Psoas muscle (tissue), 8 donors: ENCODE data around the gene CCDC201. TPM values are rescaled to one million over a fixed set of nuclear protein-coding genes. Genes with fewer than 3 reads are reported as not detected.
"Not testable (repeated sequence)": the region's sequence is repeated elsewhere in the genome, so short reads cannot be mapped to it uniquely, and the experiment has no call there.

ENCODE experiments used
- ATAC-seq, 4 donors: fragments of 200-7000 bp; cut with Tn5 transposase; one replicate each; pipeline ENCODE4 v1.9.1; 2020; ENCODE audit warnings: moderate library complexity in 3 of 4, mild to moderate bottlenecking in 2 of 4
- DNase-seq, 2 donors: peaks; one replicate each; pipeline ENCODE4 v3.0.0-alpha.2; 2020
- H3K27ac ChIP-seq: fragments of 200-600 bp; one replicate; pipeline ENCODE4 v1.8.0; 2022
- H3K27me3 ChIP-seq, 3 donors: fragments of 200-600 bp in 1 of 3; one replicate each; pipeline versions ENCODE4 v1.6.1 to v1.8.0; 2013 to 2022; ENCODE audit warnings: low read length in 2 of 3, mild to moderate bottlenecking in 2 of 3, moderate library complexity in 1 of 3; ENCODE audit not compliant: insufficient read depth in 3 of 3
- H3K36me3 ChIP-seq, 2 donors: fragments of 200-600 bp in 1 of 2; one replicate each; pipeline versions ENCODE4 v1.6.1 to v1.8.0; 2013 to 2022; ENCODE audit warnings: low read depth in 1 of 2, mild to moderate bottlenecking in 1 of 2, moderate library complexity in 1 of 2; ENCODE audit not compliant: insufficient read depth in 1 of 2
- H3K4me1 ChIP-seq: fragments of 200-600 bp; one replicate; pipeline ENCODE4 v1.8.0; 2022
- H3K4me3 ChIP-seq: fragments of 200-600 bp; one replicate; pipeline ENCODE4 v1.8.0; 2022; ENCODE audit warnings: mild to moderate bottlenecking
- H3K9me3 ChIP-seq: fragments of 200-600 bp; one replicate; pipeline ENCODE4 v1.8.0; 2022
- CTCF ChIP-seq: fragments of 200-600 bp; IDR thresholded peaks from one replicate; pipeline ENCODE4 v1.8.0; 2022; ENCODE audit warnings: antibody characterized with exemption
- WGBS, 3 donors: extraction: QIAGEN DNeasy Blood & Tissue Kit; methylation state at CpG; one replicate each; pipeline versions ENCODE4 v1.1.6 to v1.1.7; 2013; 5-methylcytosine and 5-hydroxymethylcytosine counted together
- intact Hi-C, 2 donors: fragments of 100-400 bp; cut with DNase I; formaldehyde crosslinking; loops; one replicate each; pipeline versions ENCODE4 v1.11.0 to v1.14.2; 2022
- polyA plus RNA-seq, 3 donors: library from polyadenylated mRNA; stranded (reverse); fragments of 200-250 nt; gene quantifications; one replicate each; pipeline ENCODE4 v1.2.3, GENCODE V29; 2013
- total RNA-seq, 4 donors: library from RNA; stranded (reverse); fragmentation: NEBNext Ultra II Directional in 2 of 4; extraction: Animal tissue kit (Norgen Biotek cat#: 25700) in 2 of 4; gene quantifications; one replicate each; pipeline versions ENCODE4 v1.2.1 to v1.2.4, GENCODE V29; 2021 to 2023
- donor health status: healthy with polysubstance abuse.
- donor health status: DM: no; HTN: no; CAD: no; lungs with moderate emphysema.
- donor health status: Bipolar disorder and iron deficiency.
- donor health status: healthy.
- donor health status: DM: yes; HTN: yes; CAD: no.
- donor health status: DM: no; HTN: no; CAD: no.
- donor health status: DM: no; HTN: no; CAD: no.
- donor health status: DM: yes; HTN: yes; CAD: no.

The CCDC201 gene
- total and polyA plus RNA-seq, 7 donors: not detected

DNA sequence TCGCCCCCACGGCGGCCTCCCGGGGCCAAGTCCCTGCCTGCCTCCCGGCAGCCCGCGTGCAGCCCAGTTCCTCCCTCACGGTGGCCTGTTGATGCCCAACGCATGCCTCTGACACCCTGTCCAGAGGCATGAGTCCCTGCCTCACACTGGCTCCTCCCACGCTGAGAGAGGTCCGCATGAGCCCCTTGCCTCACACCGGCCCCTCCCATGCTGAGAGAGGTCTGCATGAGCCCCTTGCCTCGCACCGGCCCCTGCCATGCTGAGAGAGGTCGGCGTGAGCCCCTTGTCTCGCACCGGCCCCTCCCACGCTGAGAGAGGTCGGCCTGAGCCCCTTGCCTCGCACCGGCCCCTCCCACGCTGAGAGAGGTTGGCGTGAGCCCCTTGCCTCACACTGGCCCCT, 59.9 kb downstream of the CCDC201 start:
- no peak for TF ChIP-seq CTCF
- ATAC-seq (no peak), DNase-seq (no peak)
- Histone ChIP-seq H3K9me3 (no peaks in the 10 kb centered on the region), H3K36me3 (no peaks in the 10 kb centered on the region), H3K4me1 (no peaks in the 10 kb centered on the region), H3K27me3 (no peaks in the 10 kb centered on the region), H3K4me3 (no peak overlapping the region), H3K27ac (no peak overlapping the region)
- 91 to 96% (median 93%) methylated on average over 23 to 24 of the region's 24 CpGs for WGBS, 3 donors
- intact Hi-C loops: no loop called here

DNA sequence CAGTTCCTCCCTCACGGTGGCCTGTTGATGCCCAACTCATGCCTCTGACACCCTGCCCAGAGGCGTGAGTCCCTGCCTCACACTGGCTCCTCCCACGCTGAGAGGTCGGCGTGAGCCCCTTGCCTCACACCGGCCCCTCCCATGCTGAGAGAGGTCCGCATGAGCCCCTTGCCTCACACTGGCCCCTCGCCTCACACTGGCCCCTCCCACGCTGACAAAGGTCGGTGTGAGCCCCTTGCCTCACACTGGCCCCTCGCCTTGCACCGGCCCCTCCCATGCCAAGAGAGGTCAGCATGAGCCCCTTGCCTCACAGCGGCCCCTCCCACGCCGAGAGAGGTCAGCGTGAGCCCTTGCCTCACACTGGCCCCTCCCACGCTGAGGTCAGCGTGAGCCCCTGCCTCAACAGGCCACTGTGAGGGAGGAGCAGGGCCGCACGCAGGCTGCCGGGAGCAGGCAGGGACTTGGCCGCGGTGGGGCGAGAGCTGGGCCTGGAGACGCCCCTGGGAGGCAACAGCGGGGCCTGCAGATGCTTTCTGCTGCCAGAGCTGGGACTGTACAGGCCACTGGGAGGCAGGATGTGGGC, 61.1 kb downstream of the CCDC201 start:
- intact Hi-C loops, DNase-seq, ATAC-seq: not testable (repeated sequence)

DNA sequence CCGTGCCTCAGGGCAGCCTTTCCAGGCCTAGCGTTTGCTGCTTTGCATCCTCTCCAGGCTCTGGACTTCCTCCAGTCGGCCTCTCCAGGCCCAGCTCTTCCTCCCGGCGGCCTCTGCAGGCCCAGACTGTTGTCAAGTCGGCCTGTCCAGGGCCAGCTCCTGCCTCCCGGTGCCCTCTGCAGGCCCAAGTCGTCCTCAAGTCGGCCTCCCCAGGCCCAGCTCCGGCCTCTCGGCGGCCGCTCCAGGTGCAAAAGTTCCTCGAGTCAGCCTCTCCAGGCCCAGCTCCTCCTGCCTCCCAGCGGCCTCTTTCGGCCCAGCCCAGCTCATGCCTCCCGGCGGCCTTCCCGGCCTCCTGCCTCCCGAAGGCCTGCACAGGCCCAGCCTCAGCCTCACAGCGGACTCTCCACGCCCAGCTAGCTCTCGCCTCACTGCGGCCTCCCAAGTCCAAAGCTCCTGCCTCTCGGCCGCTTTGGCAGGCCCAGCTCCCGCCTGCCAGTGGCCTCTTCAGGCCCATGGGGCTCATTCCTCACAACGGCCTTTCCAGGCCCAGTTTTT, 62.4 kb downstream of the CCDC201 start:
- H3K4me1 ChIP-seq, H3K9me3 ChIP-seq, ATAC-seq, H3K27ac ChIP-seq, DNase-seq, H3K27me3 ChIP-seq, H3K36me3 ChIP-seq, H3K4me3 ChIP-seq, intact Hi-C loops: not testable (repeated sequence)
- 92 to 95% (median 94%) methylated on average over 21 to 27 of the region's 28 CpGs for WGBS, 3 donors

More for the DNA sequence above, 61.1 kb downstream of the CCDC201 start:
- 88 to 90% (median 88%) methylated on average over 24 to 26 of the region's 26 CpGs for WGBS, 3 donors
- not testable (repeated sequence) for H3K9me3 ChIP-seq, H3K27ac ChIP-seq, H3K4me1 ChIP-seq, H3K36me3 ChIP-seq, H3K4me3 ChIP-seq, H3K27me3 ChIP-seq

Other genes with a start within 250 kb of the CCDC201 start
- gene IGFBP1, start 15.4 kb upstream of the CCDC201 start, total RNA-seq: not detected
- gene IGFBP1, start 15.4 kb upstream of the CCDC201 start, polyA plus RNA-seq: not detected
- gene IGFBP3, start 48.2 kb upstream of the CCDC201 start, total RNA-seq: 10 to 100 TPM; 13.9 to 62.6 (median 38.7) TPM
- gene IGFBP3, start 48.2 kb upstream of the CCDC201 start, polyA plus RNA-seq: 100 to 1,000 TPM in 1 of 3 donors, 10 to 100 TPM in 2; 19.8 to 114 (median 26.4) TPM